WTC11 (cell line): ENCODE measurements around the gene VCL. TPM values are rescaled to one million over a fixed set of nuclear protein-coding genes. Genes with fewer than 3 reads are reported as not detected.

Experiments
- ATAC-seq: fragments of 200-7000 bp; cut with Tn5 transposase; 2 replicates; pipeline ENCODE4 v1.10.0; 2021; ENCODE audit warnings: mild to moderate bottlenecking, moderate library complexity
- CTCF ChIA-PET: fragments of 300-600 bp; sonication (Branson Sonifier 250); formaldehyde crosslinking; loops from one replicate; lab custom pipeline; 2021; ENCODE audit warnings: antibody characterized with exemption; lab: Charles Lee
- POLR2A ChIA-PET: fragments of 350-600 bp; sonication (Branson Sonifier 250); formaldehyde crosslinking; loops from one replicate; lab custom pipeline; 2021; ENCODE audit warnings: antibody characterized with exemption; lab: Charles Lee
- DNase-seq: peaks from one replicate; pipeline ENCODE4 v3.0.0; 2021; ENCODE audit warnings: low spot score
- H3K27ac Mint-ChIP-seq: 2 replicates; pipeline ENCODE4 v1.8.0; 2021; ENCODE audit warnings: mixed read lengths
- H3K27me3 Mint-ChIP-seq: 2 replicates; pipeline ENCODE4 v1.8.0; 2021; ENCODE audit warnings: low read depth, mild to moderate bottlenecking, moderate library complexity, mixed read lengths
- H3K36me3 Mint-ChIP-seq: 2 replicates; pipeline ENCODE4 v1.8.0; 2021; ENCODE audit warnings: mixed read lengths
- H3K4me1 Mint-ChIP-seq: 2 replicates; pipeline ENCODE4 v1.8.0; 2022; ENCODE audit warnings: mixed read lengths
- H3K4me3 Mint-ChIP-seq: 2 replicates; pipeline ENCODE4 v1.8.0; 2021; ENCODE audit warnings: mild to moderate bottlenecking, moderate library complexity, mixed read lengths
- H3K9me3 Mint-ChIP-seq: 2 replicates; pipeline ENCODE4 v1.8.0; 2021; ENCODE audit warnings: mixed read lengths
- ARID4B ChIP-seq: sonication (generic); formaldehyde crosslinking; IDR thresholded peaks from 2 replicates; pipeline ENCODE4 v1.8.0; 2023; ENCODE audit warnings: missing genetic modification reagents, mild to moderate bottlenecking, borderline replicate concordance
- CREM ChIP-seq: sonication (generic); formaldehyde crosslinking; IDR thresholded peaks from 2 replicates; pipeline ENCODE4 v1.8.1; 2022; ENCODE audit warnings: mild to moderate bottlenecking, missing genetic modification reagents, moderate library complexity
- FOXK1 ChIP-seq: sonication (generic); formaldehyde crosslinking; IDR thresholded peaks from 2 replicates; pipeline ENCODE4 v1.8.0; 2022; ENCODE audit warnings: mild to moderate bottlenecking, moderate library complexity, missing genetic modification reagents
- GABPB1 ChIP-seq: sonication (generic); formaldehyde crosslinking; IDR thresholded peaks from 2 replicates; pipeline ENCODE4 v1.8.1; 2023; ENCODE audit warnings: mild to moderate bottlenecking, missing genetic modification reagents
- MLX ChIP-seq: sonication (generic); formaldehyde crosslinking; IDR thresholded peaks from 2 replicates; pipeline ENCODE4 v1.8.1; 2023; ENCODE audit warnings: mild to moderate bottlenecking, missing genetic modification reagents, moderate library complexity
- NFATC4 ChIP-seq: fragments of 250-450 bp; sonication (Bioruptor Pico); IDR thresholded peaks from 2 replicates; pipeline ENCODE4 v1.9.0; 2021; ENCODE audit warnings: mild to moderate bottlenecking
- NFYB ChIP-seq: sonication (generic); formaldehyde crosslinking; conservative IDR thresholded peaks from 2 replicates; pipeline ENCODE4 v1.8.0; 2022; ENCODE audit warnings: low read depth, missing genetic modification reagents
- RELA ChIP-seq: sonication (generic); formaldehyde crosslinking; IDR thresholded peaks from 2 replicates; pipeline ENCODE4 v1.8.1; 2022; ENCODE audit warnings: missing genetic modification reagents, mild to moderate bottlenecking, borderline replicate concordance
- STAT6 ChIP-seq: sonication (generic); formaldehyde crosslinking; conservative IDR thresholded peaks from 2 replicates; pipeline ENCODE4 v1.8.1; 2023; ENCODE audit warnings: mild to moderate bottlenecking, low read depth, missing genetic modification reagents, moderate library complexity
- TCF7 ChIP-seq: sonication (generic); formaldehyde crosslinking; IDR thresholded peaks from 2 replicates; pipeline ENCODE4 v1.8.0; 2022; ENCODE audit warnings: mild to moderate bottlenecking, low read depth, missing genetic modification reagents, moderate library complexity
- TEAD4 ChIP-seq: sonication (generic); formaldehyde crosslinking; IDR thresholded peaks from 2 replicates; pipeline ENCODE4 v1.8.0; 2022; ENCODE audit warnings: mild to moderate bottlenecking, missing genetic modification reagents
- ZNF219 ChIP-seq: sonication (generic); formaldehyde crosslinking; IDR thresholded peaks from 2 replicates; pipeline ENCODE4 v1.8.0; 2023; ENCODE audit warnings: missing genetic modification reagents, mild to moderate bottlenecking, borderline replicate concordance
- ZNF281 ChIP-seq: sonication (generic); formaldehyde crosslinking; IDR thresholded peaks from 2 replicates; pipeline ENCODE4 v1.8.0; 2023; ENCODE audit warnings: mild to moderate bottlenecking, missing genetic modification reagents
- ZNF317 ChIP-seq: sonication (generic); formaldehyde crosslinking; IDR thresholded peaks from 2 replicates; pipeline ENCODE4 v1.8.1; 2023; ENCODE audit warnings: low read depth, mild to moderate bottlenecking, moderate library complexity, missing genetic modification reagents, borderline replicate concordance
- ZNF423 ChIP-seq: fragments of 250-450 bp; sonication (Bioruptor Pico); IDR thresholded peaks from 2 replicates; pipeline ENCODE4 v2.1.2; 2022; ENCODE audit warnings: mild to moderate bottlenecking, moderate library complexity
- total RNA-seq: library from RNA; stranded (reverse); gene quantifications from 3 replicates; pipeline ENCODE4 v1.2.3, GENCODE V29; 2021

Gene VCL
- total RNA-seq, 1 experiment from 2014 or later: 225 TPM

- ATAC-seq (no peak), DNase-seq (no peak)
- Mint-ChIP-seq H3K27me3 (no peaks in the 10 kb centered on the region), H3K27ac (no peak overlapping the region), H3K9me3 (peaks cover 12% of the 10 kb centered on the region), H3K36me3 (peaks cover 4% of the 10 kb centered on the region; the same call in 1 of the 2 replicates), H3K4me3 (no peak overlapping the region), H3K4me1 (peaks cover 44% of the 10 kb centered on the region)
- TF ChIP-seq CREM (CRISPR knock-in tag): no peak
- TF ChIP-seq ZNF281 (CRISPR knock-in tag): no peak
- no peak for TF ChIP-seq ZNF219 (CRISPR knock-in tag)
- no peak for TF ChIP-seq NFATC4
- TF ChIP-seq ZNF317 (CRISPR knock-in tag): no peak
- TF ChIP-seq MLX: no peak
- TF ChIP-seq STAT6 (CRISPR knock-in tag): no peak
- no peak for TF ChIP-seq RELA (CRISPR knock-in tag)
- TF ChIP-seq TEAD4 (CRISPR knock-in tag): no peak
- TF ChIP-seq ZNF423 (CRISPR knock-in tag): no peak
- TF ChIP-seq TCF7 (CRISPR knock-in tag): no peak
- TF ChIP-seq FOXK1 (CRISPR knock-in tag): no peak
- TF ChIP-seq GABPB1 (CRISPR knock-in tag): no peak
- no peak for TF ChIP-seq ARID4B (CRISPR knock-in tag)
- no peak for TF ChIP-seq NFYB (CRISPR knock-in tag)
- POLR2A ChIA-PET: no interaction called here
- CTCF ChIA-PET: no interaction called here
Measured at GRCh38 chr10:73971636-73972354, 26.1 kb upstream of the VCL start.
